GM21786 (cell line): ENCODE results near the gene GPATCH11.

Experiments
- ATAC-seq: cut with Tn5 transposase; IDR thresholded peaks from one replicate; pipeline ENCODE4 v1.9.1; 2021; ENCODE audit not compliant: unreplicated experiment

The GPATCH11 gene

GRCh38 chr2:37083873-37084794 is at the start of gene GPATCH11, which contains the start of gene HEATR5B:
Gene GPATCH11, plus strand, starts transcription at chr2:37084518. Its CDS starts 3,864 bp downstream, at chr2:37088382.
Gene HEATR5B, minus strand, starts transcription at chr2:37084372. Its CDS starts 958 bp downstream, at chr2:37083414.
- peak; percentile 77 for ATAC-seq

DNA sequence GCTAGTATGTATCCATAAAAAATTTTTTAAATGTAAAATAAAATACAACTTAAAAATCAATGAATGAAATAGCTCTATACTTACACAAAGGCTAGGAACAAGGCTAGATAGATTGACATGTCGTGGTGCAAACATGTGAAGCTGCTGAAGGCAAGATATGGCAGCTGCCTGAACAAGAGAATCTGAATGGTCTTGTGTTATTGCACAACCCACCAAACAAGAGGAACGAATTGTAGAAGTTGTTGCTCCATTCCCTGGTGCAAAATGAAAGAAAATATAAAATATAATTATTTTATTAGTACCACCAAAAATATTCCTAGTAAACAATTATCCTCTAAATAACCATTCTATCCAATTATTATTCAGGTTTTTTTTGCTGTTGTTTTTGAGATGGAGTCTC is 46.5 kb upstream of the GPATCH11 start:
- no peak for ATAC-seq

GRCh38 chr2:37039580-37039979 is 44.7 kb upstream of the GPATCH11 start:
- no peak for ATAC-seq

DNA sequence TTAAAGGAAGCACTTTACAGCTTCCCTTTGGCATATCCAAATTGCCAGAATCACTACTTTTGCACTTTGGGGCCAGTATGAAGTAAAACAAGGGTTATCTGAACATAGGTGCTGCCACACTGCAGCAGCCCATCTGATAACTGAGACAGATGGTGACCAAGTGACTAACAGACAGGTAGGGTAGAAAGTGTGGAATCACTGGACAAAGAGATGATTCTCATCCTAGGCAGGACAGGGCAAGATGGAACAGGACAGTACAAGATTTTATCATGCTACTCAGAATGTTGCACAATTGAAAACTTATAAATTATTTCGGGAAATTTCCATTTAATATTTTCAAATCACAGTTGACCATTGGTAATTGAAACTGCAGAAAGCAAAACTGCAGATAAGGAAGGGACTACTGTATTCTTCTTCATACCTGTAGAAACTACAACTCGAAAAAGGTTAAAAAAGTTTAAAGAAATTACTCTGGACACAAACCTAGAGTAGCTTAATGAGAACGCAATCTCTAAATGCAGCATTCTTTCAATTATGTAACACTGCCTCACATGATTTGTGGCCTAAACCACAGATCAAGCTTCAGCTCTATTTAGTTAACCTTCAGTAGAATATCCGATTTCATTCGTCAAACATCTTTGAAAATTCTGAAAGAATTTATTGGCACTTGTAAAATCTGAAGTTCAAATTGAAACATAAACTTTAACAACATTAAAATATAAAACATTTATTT is 31.6 kb upstream of the GPATCH11 start:
- no peak for ATAC-seq

DNA sequence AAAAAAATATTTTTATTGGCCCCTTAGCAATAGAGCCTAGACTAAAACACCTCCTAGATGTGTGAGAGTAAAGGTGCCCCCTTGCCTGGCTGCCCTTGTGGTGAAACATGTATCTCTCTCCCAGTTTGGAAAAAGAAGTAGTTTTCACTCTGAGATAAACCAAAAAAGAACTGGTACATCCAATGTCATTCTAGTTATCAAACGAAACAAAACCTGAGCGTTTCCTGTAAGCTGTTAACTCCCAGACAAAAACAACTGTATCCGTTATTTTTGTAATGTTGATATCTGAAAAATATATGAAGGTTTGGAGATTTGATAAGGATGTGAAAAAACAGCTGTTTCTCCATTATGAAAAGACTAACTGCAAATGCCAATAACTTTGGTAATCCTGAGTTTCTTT is 24.5 kb upstream of the GPATCH11 start:
- no peak for ATAC-seq

GRCh38 chr2:37060446-37060845 is 23.9 kb upstream of the GPATCH11 start:
- ATAC-seq = no peak

DNA sequence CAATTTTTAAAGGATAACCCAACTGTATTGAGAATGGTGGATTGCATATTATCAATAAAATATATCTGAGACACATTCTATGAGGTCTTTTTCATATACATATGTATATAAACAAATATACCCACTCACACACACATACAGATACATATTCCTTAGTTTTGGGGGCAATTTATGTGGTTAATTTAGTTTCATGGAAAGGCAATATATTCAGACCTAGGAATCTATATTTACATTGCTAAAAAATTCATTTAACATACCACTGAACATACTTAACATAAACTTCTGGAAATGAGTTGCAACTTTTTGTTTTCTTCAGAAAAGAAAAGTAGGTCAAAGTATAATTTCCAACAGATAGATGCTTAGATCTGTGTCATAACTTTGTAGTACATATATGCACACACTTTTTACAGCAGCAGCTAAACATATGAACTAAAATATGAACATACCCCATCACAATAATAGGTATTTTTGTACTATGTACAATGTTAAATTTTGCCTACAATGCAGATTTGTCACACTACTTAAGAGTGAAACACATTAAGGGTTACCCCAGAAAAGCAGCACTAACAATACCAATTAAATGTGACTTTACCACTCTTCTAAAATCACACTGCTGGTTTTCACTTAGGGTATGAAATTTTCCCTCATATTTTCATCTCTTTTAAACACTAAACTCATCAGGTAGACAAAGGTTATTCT is 23.2 kb upstream of the GPATCH11 start:
- no peak for ATAC-seq

DNA sequence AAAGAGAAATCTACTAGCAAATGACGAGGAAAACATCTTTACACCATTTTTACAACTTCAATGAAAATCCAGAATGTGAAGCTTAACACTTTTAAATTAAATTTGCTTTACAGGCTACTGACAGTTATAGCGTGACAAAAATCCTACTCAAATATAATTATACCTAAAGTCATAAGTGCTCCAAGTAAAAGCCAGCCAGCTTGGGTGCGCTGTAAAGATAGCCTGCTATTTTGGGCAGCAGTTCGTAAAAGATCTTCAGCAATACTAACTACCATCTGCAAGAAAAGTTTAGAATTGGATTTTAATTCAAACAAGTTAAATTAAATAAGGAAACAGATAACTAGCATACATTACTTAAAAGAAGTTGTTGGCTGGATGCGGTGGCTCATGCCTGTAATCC is 22.5 kb upstream of the GPATCH11 start:
- no peak for ATAC-seq

DNA sequence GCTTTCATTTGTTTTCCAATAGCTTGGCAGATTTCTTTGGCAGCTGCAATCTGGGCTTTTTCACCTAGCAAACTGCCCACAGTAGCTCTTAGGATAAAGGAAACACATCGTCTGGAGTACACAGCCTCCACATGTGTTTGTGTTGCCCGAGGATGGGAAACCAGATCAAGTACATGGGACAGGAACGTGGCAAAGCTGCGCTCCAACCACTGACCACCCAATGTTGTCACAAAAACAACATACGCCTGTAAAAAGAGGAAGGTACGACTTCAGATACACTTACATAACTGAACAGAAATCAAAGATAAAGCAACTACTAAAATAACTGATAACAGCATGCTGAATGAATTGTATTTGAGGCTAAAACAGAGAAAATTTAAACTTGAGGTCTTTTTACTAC is 15.6 kb upstream of the GPATCH11 start:
- no peak for ATAC-seq

DNA sequence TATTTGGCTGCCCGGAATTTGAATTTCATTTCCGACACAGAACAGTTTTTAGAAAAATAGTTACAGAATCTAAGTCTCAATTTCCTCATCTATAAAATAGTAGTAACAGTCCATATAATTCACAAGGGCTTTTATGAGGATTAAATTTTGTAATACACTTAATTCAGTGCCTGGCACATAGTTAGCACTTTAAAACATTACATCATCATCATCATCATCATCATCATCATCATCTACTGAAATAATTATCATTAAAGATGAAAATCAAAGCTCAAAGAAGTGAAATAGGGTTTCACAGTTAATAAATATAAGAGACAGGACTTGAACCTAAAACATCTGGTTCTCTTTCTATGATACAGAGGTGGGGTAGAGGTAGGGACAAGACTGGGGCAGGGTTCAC is 13.4 kb upstream of the GPATCH11 start:
- no peak for ATAC-seq

DNA sequence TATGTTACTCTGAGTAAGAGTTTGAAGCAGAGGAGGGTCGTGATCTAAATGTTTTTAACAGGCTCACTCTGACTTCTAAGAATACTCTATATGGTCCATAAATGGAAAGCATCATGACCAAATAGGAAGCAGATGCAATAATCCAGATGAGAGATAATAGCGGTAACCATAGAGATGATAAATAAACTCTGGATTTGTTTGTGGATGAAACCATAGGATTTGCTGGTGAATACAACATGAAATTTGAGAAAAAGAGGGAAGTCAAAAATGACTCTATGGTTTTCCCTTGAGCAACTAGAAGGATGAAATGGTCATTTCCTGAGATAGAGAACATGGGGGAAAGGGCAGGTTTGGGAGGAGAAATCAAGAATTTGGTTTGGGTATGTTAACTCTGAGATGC is 4.1 kb upstream of the GPATCH11 start:
- ATAC-seq = no peak

GRCh38 chr2:37080689-37081088 is 3.6 kb upstream of the GPATCH11 start:
- no peak for ATAC-seq

DNA sequence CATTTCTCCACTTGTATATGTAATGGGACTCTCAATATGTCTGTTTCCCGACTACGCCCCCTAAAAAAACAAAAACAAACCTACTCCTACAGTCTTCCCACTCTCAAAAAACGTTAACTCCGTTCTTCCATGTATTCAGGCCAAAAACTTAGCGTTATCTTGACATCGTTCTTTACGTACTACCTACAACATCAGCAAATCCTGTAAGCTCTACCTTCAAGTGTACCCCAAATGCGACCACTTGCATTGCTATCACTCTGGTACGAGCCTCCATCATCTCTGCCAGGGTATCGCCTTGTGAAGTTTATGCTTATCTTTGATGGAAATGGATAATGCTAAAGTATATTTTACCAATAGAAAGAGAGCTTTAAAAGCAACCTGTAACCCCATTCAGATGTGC is 479 bp downstream of the GPATCH11 start:
- ATAC-seq = no peak

- no peak for ATAC-seq
Measured at GRCh38 chr2:37085731-37086147, 1.4 kb downstream of the GPATCH11 start.

GRCh38 chr2:37090019-37090477 is 5.7 kb downstream of the GPATCH11 start:
- peak; percentile 89 for ATAC-seq

DNA sequence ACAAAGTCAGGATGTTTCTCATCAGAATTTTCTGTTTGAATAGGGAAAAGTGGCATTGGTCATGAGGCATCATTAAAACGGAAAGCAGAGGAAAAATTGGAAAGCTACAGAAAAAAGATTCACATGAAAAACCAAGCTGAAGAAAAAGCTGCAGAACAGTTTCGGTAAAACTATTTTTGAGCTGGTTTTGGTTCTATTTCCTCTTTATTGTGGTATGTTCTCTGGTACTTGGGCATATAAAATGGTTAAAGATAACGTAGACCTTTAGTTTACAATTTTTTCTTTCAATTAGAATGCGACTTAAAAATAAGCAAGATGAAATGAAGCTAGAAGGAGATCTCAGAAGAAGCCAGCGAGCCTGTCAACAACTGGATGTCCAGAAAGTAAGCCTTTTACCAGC is 7.6 kb downstream of the GPATCH11 start:
- peak; percentile 54 for ATAC-seq

DNA sequence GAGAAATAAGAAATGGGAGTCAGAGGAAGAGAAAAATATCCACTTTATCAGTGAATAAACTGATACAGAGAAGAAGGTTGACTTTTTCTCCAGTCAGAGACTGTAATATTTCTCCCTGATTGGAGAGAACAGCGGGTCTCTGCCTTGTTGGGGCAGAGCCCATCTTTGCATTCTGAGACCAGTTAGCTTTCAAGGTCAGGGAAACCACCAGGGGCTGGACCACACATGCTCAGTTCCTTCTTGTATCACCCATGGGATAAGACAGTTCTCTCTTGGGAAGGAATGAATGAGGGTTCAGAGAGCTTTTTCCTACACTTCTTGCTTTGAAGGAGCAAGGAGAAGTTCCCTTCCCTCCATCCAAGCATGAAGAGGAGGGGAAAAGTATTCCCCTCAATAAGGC is 12.2 kb downstream of the GPATCH11 start:
- ATAC-seq = no peak

DNA sequence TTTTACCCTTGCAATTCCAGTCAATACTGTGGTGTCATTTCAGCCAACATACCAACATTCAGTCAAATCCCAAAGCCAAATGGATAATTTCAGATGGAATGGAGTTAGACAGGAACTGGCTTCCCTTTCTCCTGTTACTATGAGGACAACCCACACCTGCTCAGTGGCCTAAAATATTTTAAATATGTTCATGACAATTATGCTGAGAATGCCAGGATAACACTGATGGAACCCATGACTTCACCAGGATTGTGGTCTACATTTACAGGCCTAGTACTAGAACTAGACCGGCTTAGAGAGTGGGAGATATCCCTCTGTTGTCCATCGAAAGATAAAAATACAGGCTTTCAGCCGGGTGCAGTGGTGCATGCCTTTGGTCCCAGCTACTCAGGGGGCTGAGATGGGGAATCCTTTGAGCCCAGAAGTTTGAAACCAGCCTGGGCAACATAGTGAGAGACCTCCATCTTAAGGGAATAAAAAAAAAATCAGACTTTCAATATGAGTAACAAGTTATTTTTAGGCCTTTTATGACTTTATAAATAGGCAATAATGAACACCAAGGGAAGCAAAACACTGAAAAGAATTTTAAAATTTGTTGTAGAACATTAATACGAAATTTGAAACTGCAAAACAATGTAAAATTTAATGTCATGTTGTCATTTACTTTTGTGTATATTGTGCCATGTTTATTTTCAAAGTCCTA is 14.2 kb downstream of the GPATCH11 start:
- ATAC-seq = no peak

DNA sequence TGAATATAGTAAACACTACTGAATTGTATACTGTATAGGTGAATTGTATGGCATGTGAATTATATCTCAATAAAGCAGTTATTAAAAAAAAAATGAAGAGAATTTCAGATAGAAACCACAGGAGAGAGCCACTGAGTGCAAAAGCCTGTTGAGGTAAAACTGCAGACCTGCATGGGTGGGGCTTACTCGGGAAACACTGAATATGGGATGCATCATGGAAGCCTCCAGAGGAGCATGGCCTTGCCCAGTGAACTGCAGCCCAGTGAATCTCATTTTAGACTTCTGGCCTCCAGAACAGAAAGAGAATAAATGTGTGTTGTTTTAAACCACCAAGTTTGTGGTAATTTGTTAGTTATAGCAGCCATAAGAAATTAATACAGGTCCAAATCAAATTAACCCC is 15.7 kb downstream of the GPATCH11 start:
- no peak for ATAC-seq

DNA sequence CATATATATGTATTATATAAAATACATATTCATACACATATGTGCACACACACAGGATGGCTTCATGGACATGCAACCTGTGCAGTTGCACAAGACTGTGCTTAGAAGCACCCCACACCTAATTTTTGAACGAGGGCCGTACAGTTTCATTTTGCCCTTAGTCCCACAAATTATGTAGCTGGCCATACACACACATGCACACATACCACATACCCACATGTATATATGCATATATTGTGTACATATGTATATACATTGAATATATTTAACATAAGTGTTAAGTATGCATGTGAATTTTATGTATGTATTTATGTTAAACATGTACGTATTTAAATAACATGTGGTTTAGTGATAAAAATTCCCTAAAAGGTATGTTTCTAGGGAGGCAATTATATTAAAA is 18.3 kb downstream of the GPATCH11 start:
- ATAC-seq = no peak

- no peak for ATAC-seq
Measured at GRCh38 chr2:37104178-37104577, 19.9 kb downstream of the GPATCH11 start.
